Ishikawa (cell line): ENCODE data around the gene FCHSD2.

Experiments used
- CEBPB ChIP-seq: IDR thresholded peaks from 2 replicates; pipeline ENCODE4 v1.6.1; 2012
- CREB1 ChIP-seq: IDR thresholded peaks from 2 replicates; pipeline ENCODE4 v1.6.1; 2012; ENCODE audit warnings: low read depth
- EGR1 ChIP-seq: IDR thresholded peaks from 2 replicates; pipeline ENCODE4 v1.6.1; 2012
- EP300 ChIP-seq: IDR thresholded peaks from 2 replicates; pipeline ENCODE4 v1.6.1; 2012; ENCODE audit warnings: borderline replicate concordance
- FOXM1 ChIP-seq: IDR thresholded peaks from 2 replicates; pipeline ENCODE4 v1.6.1; 2012; ENCODE audit warnings: low read depth, borderline replicate concordance
- MAX ChIP-seq: IDR thresholded peaks from 2 replicates; pipeline ENCODE4 v1.6.1; 2012
- RAD21 ChIP-seq: IDR thresholded peaks from 2 replicates; pipeline ENCODE4 v1.6.1; 2012; ENCODE audit warnings: low read depth
- REST ChIP-seq: IDR thresholded peaks from 2 replicates; pipeline ENCODE4 v1.6.1; 2012; ENCODE audit warnings: low read depth, mild to moderate bottlenecking
- TAF1 ChIP-seq: IDR thresholded peaks from 2 replicates; pipeline ENCODE4 v1.6.1; 2012; ENCODE audit warnings: low read depth, mild to moderate bottlenecking
- TCF12 ChIP-seq: IDR thresholded peaks from 2 replicates; pipeline ENCODE4 v1.6.1; 2012; ENCODE audit warnings: low read depth
- TEAD4 ChIP-seq: IDR thresholded peaks from 2 replicates; pipeline ENCODE4 v1.6.1; 2012
- USF1 ChIP-seq: IDR thresholded peaks from 2 replicates; pipeline ENCODE4 v1.6.1; 2012
- YY1 ChIP-seq: IDR thresholded peaks from 2 replicates; pipeline ENCODE4 v1.6.1; 2012; ENCODE audit warnings: low read depth

GRCh38 chr11:73095613-73096012, 46.5 kb downstream of the FCHSD2 start:
- no peak for TF ChIP-seq RAD21
- TF ChIP-seq EP300: no peak
- TF ChIP-seq TEAD4: no peak
- TF ChIP-seq REST: no peak
- TF ChIP-seq FOXM1: no peak
- TF ChIP-seq MAX: no peak
- TF ChIP-seq EGR1: no peak
- TF ChIP-seq CEBPB: no peak
- TF ChIP-seq USF1: no peak
- TF ChIP-seq CREB1: no peak
- TF ChIP-seq TAF1: no peak
- TF ChIP-seq TCF12: no peak
- TF ChIP-seq YY1: no peak
